Measurements from ENCODE around the gene SKIC8. TPM values are rescaled to one million over a fixed set of nuclear protein-coding genes. Genes with fewer than 3 reads are reported as not detected.
A peak's percentile ranks its signal among the peaks of the same experiment; 100 is the strongest.
"Not testable (repeated sequence)": the region's sequence is repeated elsewhere in the genome, so short reads cannot be mapped to it uniquely, and the experiment has no call there.

Gene SKIC8
- total RNA-seq, 2 experiments from 2014 or later: 47.4 to 50.3 TPM

- DNase-seq (no peak), ATAC-seq (no peak)
- H3K27me3 Mint-ChIP-seq (ENCODE audit: low read depth): peaks cover 2% of the 10 kb centered on the region
- ChIA-PET POLR2A (interaction anchor here (0.7 to 3.0 kb wide), 8 partner anchors 9 to 276 kb away, joined by 3 to 27 read pairs (median 4); partner anchors contain the start of genes PSMA4 and SKIC8), CTCF (interaction anchor here (0.8 to 3.9 kb wide), 4 partner anchors 13 to 68 kb away, joined by 3 to 19 read pairs (median 5); no protein-coding TSS in a partner anchor)
- H3K4me3 Mint-ChIP-seq: peak overlapping the region; percentile 58
- H3K4me1 Mint-ChIP-seq (ENCODE audit: low read depth): peaks cover 29% of the 10 kb centered on the region
- H3K36me3 Mint-ChIP-seq (ENCODE audit: low read depth): peaks cover 8% of the 10 kb centered on the region
- no peaks in the 10 kb centered on the region for H3K9me3 Mint-ChIP-seq (ENCODE audit: insufficient read depth)
- peak overlapping the region; percentile 82 for H3K27ac Mint-ChIP-seq
Observed at GRCh38 chr15:78263907-78264303, 35.5 kb downstream of the SKIC8 start.

GRCh38 chr15:78263351-78263781 is 36.0 kb downstream of the SKIC8 start:
- ChIA-PET POLR2A (interaction anchor here (0.9 to 1.3 kb wide), 2 partner anchors 17 to 36 kb away, joined by 3 read pairs; partner anchors contain the start of gene SKIC8), CTCF (interaction anchor here (0.9 to 3.9 kb wide), 3 partner anchors 11 to 68 kb away, joined by 3 to 19 read pairs (median 3); no protein-coding TSS in a partner anchor)
- Mint-ChIP-seq H3K27ac (peak overlapping the region; percentile 82), H3K27me3 (ENCODE audit: low read depth) (peaks cover 2% of the 10 kb centered on the region), H3K4me3 (peak overlapping the region; percentile 58), H3K36me3 (ENCODE audit: low read depth) (peaks cover 8% of the 10 kb centered on the region), H3K9me3 (ENCODE audit: insufficient read depth) (no peaks in the 10 kb centered on the region), H3K4me1 (ENCODE audit: low read depth) (peaks cover 25% of the 10 kb centered on the region)
- ATAC-seq: no peak
- peak; percentile 25 for DNase-seq

GRCh38 chr15:78261062-78261461 is 38.3 kb downstream of the SKIC8 start:
- no peak for DNase-seq
- ATAC-seq: no peak
- ChIA-PET CTCF (interaction anchor here (0.8 to 0.9 kb wide), 2 partner anchors 21 to 152 kb away, joined by 4 read pairs; no protein-coding TSS in a partner anchor), POLR2A (no interaction called here)
- Mint-ChIP-seq H3K4me1 (ENCODE audit: low read depth) (peaks cover 13% of the 10 kb centered on the region), H3K4me3 (no peak overlapping the region), H3K27ac (no peak overlapping the region), H3K27me3 (ENCODE audit: low read depth) (peaks cover 6% of the 10 kb centered on the region), H3K9me3 (ENCODE audit: insufficient read depth) (no peaks in the 10 kb centered on the region), H3K36me3 (ENCODE audit: low read depth) (no peaks in the 10 kb centered on the region)

DNA sequence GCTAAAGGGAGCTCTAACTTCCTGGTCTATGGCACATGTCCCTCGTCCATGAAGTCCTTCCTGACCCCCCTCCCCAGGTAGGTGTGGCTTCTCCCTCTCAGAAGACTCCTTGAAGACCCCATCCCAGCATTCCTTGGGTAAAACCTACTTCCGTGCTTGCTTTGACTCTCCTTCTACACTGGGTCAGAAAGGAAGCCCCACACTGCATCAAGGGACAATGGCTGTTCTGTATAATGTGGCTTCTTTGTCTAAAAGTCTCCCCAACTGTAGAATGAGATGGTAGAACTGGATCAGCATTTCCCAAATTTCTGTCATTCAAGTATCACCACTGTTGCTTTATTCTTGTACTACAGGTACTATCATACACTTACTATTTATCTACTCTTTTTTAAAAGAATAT is 38.9 kb downstream of the SKIC8 start:
- Mint-ChIP-seq H3K4me1 (ENCODE audit: low read depth) (peaks cover 7% of the 10 kb centered on the region), H3K36me3 (ENCODE audit: low read depth) (no peaks in the 10 kb centered on the region), H3K4me3 (no peak overlapping the region), H3K9me3 (ENCODE audit: insufficient read depth) (no peaks in the 10 kb centered on the region), H3K27ac (no peak overlapping the region), H3K27me3 (ENCODE audit: low read depth) (peaks cover 6% of the 10 kb centered on the region)
- ChIA-PET POLR2A (no interaction called here), CTCF (interaction anchor here (0.8 kb wide), 1 partner anchor 152 kb away, joined by 4 read pairs; no protein-coding TSS in a partner anchor)
- DNase-seq (no peak), ATAC-seq (no peak)

DNA sequence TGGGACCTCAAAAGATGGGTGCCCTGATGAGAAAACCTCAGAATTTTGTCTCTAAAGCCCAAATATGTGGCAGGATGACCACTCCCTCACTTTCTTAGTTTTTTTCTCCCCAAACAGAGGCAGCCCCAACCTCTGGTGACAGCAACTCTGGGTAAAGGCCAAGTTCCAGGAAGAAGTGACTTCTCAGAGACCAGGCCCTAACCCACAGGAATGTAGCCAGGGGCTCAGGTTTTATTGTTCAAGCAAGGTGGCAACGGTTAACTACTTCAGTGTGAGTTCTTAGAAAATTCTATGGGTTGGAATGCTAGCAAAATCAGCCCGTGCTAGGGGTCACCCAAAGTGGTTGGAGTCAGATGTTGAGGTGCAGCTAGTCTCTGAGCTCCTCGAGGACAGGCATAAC is 40.2 kb downstream of the SKIC8 start:
- H3K36me3 Mint-ChIP-seq (ENCODE audit: low read depth): no peaks in the 10 kb centered on the region
- H3K9me3 Mint-ChIP-seq (ENCODE audit: insufficient read depth): no peaks in the 10 kb centered on the region
- ATAC-seq (no peak), DNase-seq (no peak)
- POLR2A ChIA-PET: no interaction called here
- H3K4me3 Mint-ChIP-seq: no peak overlapping the region
- CTCF ChIA-PET: interaction anchor here (0.7 to 1.6 kb wide), 2 partner anchors 64 to 151 kb away, joined by 3 to 6 read pairs; no protein-coding TSS in a partner anchor
- H3K27me3 Mint-ChIP-seq (ENCODE audit: low read depth): peaks cover 6% of the 10 kb centered on the region
- no peak overlapping the region for H3K27ac Mint-ChIP-seq
- peaks cover 2% of the 10 kb centered on the region for H3K4me1 Mint-ChIP-seq (ENCODE audit: low read depth)

GRCh38 chr15:78257681-78258080 is 41.7 kb downstream of the SKIC8 start:
- H3K27me3 Mint-ChIP-seq (ENCODE audit: low read depth): peaks cover 6% of the 10 kb centered on the region
- CTCF ChIA-PET: interaction anchor here (1.0 to 2.2 kb wide), 5 partner anchors 17 to 299 kb away, joined by 3 to 10 read pairs (median 3); no protein-coding TSS in a partner anchor
- no peak for ATAC-seq
- no peak overlapping the region for H3K4me3 Mint-ChIP-seq
- no peak for DNase-seq
- H3K27ac Mint-ChIP-seq: no peak overlapping the region
- no peaks in the 10 kb centered on the region for H3K4me1 Mint-ChIP-seq (ENCODE audit: low read depth)
- H3K36me3 Mint-ChIP-seq (ENCODE audit: low read depth): no peaks in the 10 kb centered on the region
- POLR2A ChIA-PET: no interaction called here
- H3K9me3 Mint-ChIP-seq (ENCODE audit: insufficient read depth): no peaks in the 10 kb centered on the region

DNA sequence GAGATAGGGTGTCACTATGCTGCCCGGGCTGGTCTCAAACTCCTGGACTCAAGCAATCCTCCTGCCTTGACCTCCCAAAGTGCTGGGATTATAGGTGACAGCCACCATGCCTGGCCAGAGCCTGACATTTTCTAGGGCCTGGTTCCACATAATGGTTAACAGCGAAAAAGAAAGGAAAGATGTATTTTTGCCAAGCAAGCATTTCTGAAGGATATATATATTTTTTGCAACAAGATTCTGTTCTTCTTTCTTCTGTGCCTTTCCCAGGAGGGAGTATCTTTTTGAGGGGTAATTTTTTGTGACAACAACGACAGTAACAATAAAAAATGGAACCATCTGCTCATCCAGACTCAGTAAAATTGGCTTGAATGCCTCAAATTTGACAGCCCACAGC is 43.4 kb downstream of the SKIC8 start:
- ChIA-PET CTCF (interaction anchor here (0.8 kb wide), 1 partner anchor 15 kb away, joined by 4 read pairs; no protein-coding TSS in a partner anchor), POLR2A (no interaction called here)
- Mint-ChIP-seq H3K4me1 (ENCODE audit: low read depth) (no peaks in the 10 kb centered on the region), H3K9me3 (ENCODE audit: insufficient read depth) (no peaks in the 10 kb centered on the region), H3K27me3 (ENCODE audit: low read depth) (peaks cover 10% of the 10 kb centered on the region), H3K36me3 (ENCODE audit: low read depth) (no peaks in the 10 kb centered on the region), H3K27ac (no peak overlapping the region), H3K4me3 (no peak overlapping the region)
- ATAC-seq (no peak), DNase-seq (no peak)

- peaks cover 10% of the 10 kb centered on the region for H3K27me3 Mint-ChIP-seq (ENCODE audit: low read depth)
- H3K36me3 Mint-ChIP-seq (ENCODE audit: low read depth): no peaks in the 10 kb centered on the region
- POLR2A ChIA-PET: interaction anchor here (1.0 kb wide), 1 partner anchor 8 kb away, joined by 3 read pairs; no protein-coding TSS in a partner anchor
- H3K4me1 Mint-ChIP-seq (ENCODE audit: low read depth): no peaks in the 10 kb centered on the region
- no peak for DNase-seq
- H3K4me3 Mint-ChIP-seq: no peak overlapping the region
- CTCF ChIA-PET: interaction anchor here (0.7 to 0.8 kb wide), 2 partner anchors 15 to 60 kb away, joined by 3 to 4 read pairs; no protein-coding TSS in a partner anchor
- H3K9me3 Mint-ChIP-seq (ENCODE audit: insufficient read depth): no peaks in the 10 kb centered on the region
- ATAC-seq: no peak
- no peak overlapping the region for H3K27ac Mint-ChIP-seq
Observed at GRCh38 chr15:78255421-78256043, 43.9 kb downstream of the SKIC8 start.

DNA sequence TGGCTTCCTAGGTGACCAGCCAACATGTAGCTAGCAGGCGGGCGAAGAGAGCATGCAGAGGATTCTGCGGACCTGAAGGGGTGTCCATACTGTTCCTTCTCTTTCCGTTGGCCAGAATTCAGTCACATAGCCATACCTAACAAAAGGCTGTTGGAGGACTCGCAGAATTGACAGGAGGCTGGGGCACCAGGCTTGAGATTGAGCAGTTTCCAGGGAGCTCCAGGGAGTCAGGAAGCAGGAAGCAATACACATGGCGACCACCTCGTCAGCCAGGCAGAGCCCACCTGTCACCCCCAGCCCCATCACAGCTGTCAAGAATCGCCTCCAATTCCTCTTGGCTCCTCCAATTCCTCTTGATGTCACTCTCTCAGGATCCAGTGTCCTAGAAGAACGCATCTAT is 48.3 kb downstream of the SKIC8 start:
- CTCF ChIA-PET: interaction anchor here (0.9 to 1.7 kb wide), 2 partner anchors 11 to 14 kb away, joined by 3 to 6 read pairs; partner anchors contain the start of gene DNAJA4
- no peak for DNase-seq
- Mint-ChIP-seq H3K9me3 (ENCODE audit: insufficient read depth) (no peaks in the 10 kb centered on the region), H3K27me3 (ENCODE audit: low read depth) (peaks cover 6% of the 10 kb centered on the region), H3K36me3 (ENCODE audit: low read depth) (no peaks in the 10 kb centered on the region), H3K4me1 (ENCODE audit: low read depth) (no peaks in the 10 kb centered on the region), H3K27ac (no peak overlapping the region), H3K4me3 (no peak overlapping the region)
- POLR2A ChIA-PET: no interaction called here
- no peak for ATAC-seq

GRCh38 chr15:78249131-78249530 is 50.3 kb downstream of the SKIC8 start:
- Mint-ChIP-seq H3K9me3 (ENCODE audit: insufficient read depth) (no peaks in the 10 kb centered on the region), H3K27ac (no peak overlapping the region), H3K36me3 (ENCODE audit: low read depth) (no peaks in the 10 kb centered on the region), H3K27me3 (ENCODE audit: low read depth) (peaks cover 6% of the 10 kb centered on the region), H3K4me1 (ENCODE audit: low read depth) (no peaks in the 10 kb centered on the region), H3K4me3 (no peak overlapping the region)
- CTCF ChIA-PET: interaction anchor here (0.8 kb wide), 1 partner anchor 8 kb away, joined by 5 read pairs; no protein-coding TSS in a partner anchor
- no peak for DNase-seq
- POLR2A ChIA-PET: no interaction called here
- no peak for ATAC-seq

DNA sequence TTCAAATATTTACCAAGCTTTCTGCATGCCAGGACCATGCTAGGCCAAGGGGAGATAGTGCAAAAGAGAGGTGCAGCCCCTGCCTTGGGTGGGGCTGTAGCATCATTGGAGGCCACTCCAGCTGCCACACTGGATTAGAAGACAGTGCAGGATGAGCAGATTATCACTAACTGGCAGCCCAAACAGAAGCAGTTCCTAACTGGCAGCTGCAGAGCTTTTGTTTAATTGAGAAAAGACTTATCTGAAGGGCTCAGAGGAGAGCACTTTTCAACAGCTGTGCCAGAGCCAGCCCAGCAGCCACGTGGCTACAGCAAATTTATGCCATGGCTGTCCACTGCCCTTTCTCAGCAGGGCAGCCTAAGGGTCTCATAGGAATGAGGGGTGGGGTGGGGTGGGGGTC is 51.5 kb downstream of the SKIC8 start:
- Mint-ChIP-seq H3K27ac (no peak overlapping the region), H3K36me3 (ENCODE audit: low read depth) (no peaks in the 10 kb centered on the region), H3K4me1 (ENCODE audit: low read depth) (no peaks in the 10 kb centered on the region), H3K27me3 (ENCODE audit: low read depth) (peaks cover 6% of the 10 kb centered on the region), H3K4me3 (no peak overlapping the region), H3K9me3 (ENCODE audit: insufficient read depth) (no peaks in the 10 kb centered on the region)
- ChIA-PET POLR2A (no interaction called here), CTCF (interaction anchor here (0.6 kb wide), 1 partner anchor 135 kb away, joined by 3 read pairs; no protein-coding TSS in a partner anchor)
- ATAC-seq (no peak), DNase-seq (no peak)

- not testable (repeated sequence) for H3K27ac Mint-ChIP-seq; H3K36me3 Mint-ChIP-seq (ENCODE audit: low read depth); H3K4me3 Mint-ChIP-seq; H3K27me3 Mint-ChIP-seq (ENCODE audit: low read depth); H3K9me3 Mint-ChIP-seq (ENCODE audit: insufficient read depth); H3K4me1 Mint-ChIP-seq (ENCODE audit: low read depth); DNase-seq; ATAC-seq
- ChIA-PET POLR2A (interaction anchor here (0.9 kb wide), 1 partner anchor 36 kb away, joined by 3 read pairs; no protein-coding TSS in a partner anchor), CTCF (interaction anchor here (0.9 kb wide), 1 partner anchor 50 kb away, joined by 3 read pairs; no protein-coding TSS in a partner anchor)
Observed at GRCh38 chr15:78245976-78246620, 53.3 kb downstream of the SKIC8 start.

Data from activated CD8-positive, alpha-beta T cell treated with anti-CD3 and anti-CD28 coated beads, Interleukin-2, amount 10 ng/mL, durations not matched to agents 7 days and 5 days (primary cell).